ENCODE results near the gene TRAF7. TPM values are rescaled to one million over a fixed set of nuclear protein-coding genes. Genes with fewer than 3 reads are reported as not detected.

TRAF7 gene
- total and polyA plus RNA-seq, 2 of the 13 experiments (the other 11 are each of a cell fraction or from before 2014, with no cell fraction given): 47.9 to 65.6 TPM

- no peak for TF ChIP-seq ZFX (CRISPR knock-in tag; IDR thresholded peaks at IDR 0.05; ENCODE audit: low read depth)
- no peak for TF ChIP-seq ZNF17 (CRISPR knock-in tag; IDR thresholded peaks at IDR 0.05)
- no peak for TF ChIP-seq ZSCAN30 (CRISPR knock-in tag; IDR thresholded peaks at IDR 0.05)
- TF ChIP-seq SYNCRIP (IDR thresholded peaks at IDR 0.05; ENCODE audit: insufficient read depth, low read depth, low read length): no peak
- no peak for TF ChIP-seq ZNF547 (CRISPR knock-in tag; IDR thresholded peaks at IDR 0.05)
- TF ChIP-seq MTA3 (CRISPR knock-in tag; IDR thresholded peaks at IDR 0.05): no peak
- no peak for TF ChIP-seq MED1 (CRISPR knock-in tag; IDR thresholded peaks at IDR 0.05)
- TF ChIP-seq ZBED4 (CRISPR knock-in tag; IDR thresholded peaks at IDR 0.05; ENCODE audit: borderline replicate concordance): no peak
- no peak for TF ChIP-seq GPBP1L1 (CRISPR knock-in tag; IDR thresholded peaks at IDR 0.05)
- no peak for TF ChIP-seq KLF6 (CRISPR knock-in tag; IDR thresholded peaks at IDR 0.05)
- TF ChIP-seq SNAPC5 (CRISPR knock-in tag; IDR thresholded peaks at IDR 0.05; ENCODE audit: borderline replicate concordance): no peak
- TF ChIP-seq ZNF550 (CRISPR knock-in tag; IDR thresholded peaks at IDR 0.05; ENCODE audit: borderline replicate concordance): no peak
- TF ChIP-seq ZNF513 (CRISPR knock-in tag; conservative IDR thresholded peaks at IDR 0.05): no peak
- TF ChIP-seq TRIM22 (IDR thresholded peaks at IDR 0.05): no peak
- peak; percentile 53 to 80; a peak in 3 of 4 replicates for TF ChIP-seq NR2F1 (CRISPR knock-in tag; IDR thresholded peaks at IDR 0.05)
- 0 out of 2 replicates have a peak, but pooled peaks have one; percentile 21 for TF ChIP-seq PPARG (CRISPR knock-in tag; conservative IDR thresholded peaks at IDR 0.05)
- no peak for TF ChIP-seq ZBTB43 (CRISPR knock-in tag; conservative IDR thresholded peaks at IDR 0.05)
- TF ChIP-seq ETV6 (CRISPR knock-in tag; conservative IDR thresholded peaks at IDR 0.05): no peak
- TF ChIP-seq DNMT1 (CRISPR knock-in tag; IDR thresholded peaks at IDR 0.05): no peak
- no peak for TF ChIP-seq PRPF4 (IDR thresholded peaks at IDR 0.05; ENCODE audit: low read depth, low read length, poor library complexity, severe bottlenecking)
- TF ChIP-seq RAD21 (CRISPR knock-in tag; IDR thresholded peaks at IDR 0.05): no peak
Measured at GRCh38 chr16:2189252-2189893, 33.8 kb downstream of the TRAF7 start (continued).
